ENCODE measurements around the gene CD1C.
"Not testable (repeated sequence)": the region's sequence is repeated elsewhere in the genome, so short reads cannot be mapped to it uniquely, and the experiment has no call there.

The CD1C gene

DNA sequence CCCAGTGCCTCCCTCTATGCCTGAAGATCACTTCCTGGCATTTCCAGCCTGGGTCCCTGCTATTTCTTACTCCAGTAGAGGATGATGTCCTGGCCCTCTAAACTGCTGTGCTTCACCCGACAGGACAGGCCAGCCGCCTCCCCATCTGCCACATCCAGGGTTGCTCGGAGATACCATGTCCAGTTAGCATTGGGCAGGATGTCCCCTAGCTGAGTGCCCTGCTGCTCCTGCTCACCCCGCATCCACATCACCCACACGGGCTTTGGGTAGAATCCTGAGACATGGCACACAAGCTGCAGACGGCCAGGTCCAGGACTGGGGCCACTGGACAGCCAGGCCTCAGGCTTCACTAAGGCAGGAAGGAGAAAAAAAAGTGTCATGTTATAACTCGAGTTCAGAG lies 39.6 kb downstream of the CD1C start:
- no peak for DNase-seq (ENCODE audit: low spot score)

DNA sequence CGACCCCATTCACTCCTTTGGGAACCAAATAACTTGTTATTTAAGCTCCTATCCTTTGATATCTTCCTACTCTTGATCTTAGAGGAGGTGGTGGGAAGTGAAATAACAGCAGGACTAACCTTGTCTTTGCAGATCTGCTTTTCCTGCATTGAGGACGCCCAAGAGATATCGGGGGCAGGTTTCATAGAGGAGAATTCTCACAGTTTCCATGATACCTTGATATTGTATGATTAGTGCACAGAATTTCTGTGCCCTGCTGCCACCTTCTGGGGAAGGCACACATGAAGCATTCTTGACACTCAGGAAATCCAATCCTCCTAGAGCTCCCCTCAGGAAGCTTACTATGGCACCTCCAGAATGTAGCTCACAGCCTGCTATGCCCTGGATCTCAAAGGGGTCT lies 40.0 kb downstream of the CD1C start:
- DNase-seq (ENCODE audit: low spot score), result no peak

DNA sequence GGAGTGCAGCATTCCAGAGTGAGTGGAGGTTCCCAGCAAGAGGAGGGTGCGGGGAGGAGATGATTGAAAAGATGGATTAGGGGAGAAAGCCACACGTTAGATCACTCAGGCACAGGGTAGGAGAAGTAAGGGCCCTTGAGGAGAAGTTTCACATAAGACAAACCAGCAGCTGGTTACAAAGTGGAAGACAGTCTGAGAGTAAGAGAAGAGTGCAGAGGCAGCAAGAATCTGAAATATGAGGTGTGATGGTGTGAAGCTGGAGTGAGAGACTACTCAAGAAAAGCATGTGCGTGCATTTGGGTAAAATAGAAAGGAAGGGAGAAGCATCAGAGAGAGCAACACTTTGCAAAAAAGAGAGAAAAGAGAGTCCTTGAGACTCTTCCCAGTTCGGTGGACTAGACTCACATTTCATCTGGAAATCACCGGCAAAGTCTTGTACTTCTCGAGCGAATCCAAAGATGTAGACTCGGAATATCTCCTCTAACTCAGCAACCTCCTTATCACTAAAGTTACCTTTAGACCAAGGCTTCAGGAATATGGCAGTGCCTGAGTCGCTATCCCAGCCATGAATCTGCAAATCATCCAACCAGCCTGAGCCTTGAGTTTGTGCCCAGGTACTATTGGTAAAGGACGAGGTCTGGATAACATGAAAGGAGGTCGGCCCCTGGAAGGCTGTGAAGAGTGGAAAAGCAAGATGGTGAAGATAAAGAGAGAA lies 40.8 kb downstream of the CD1C start:
- DNase-seq (ENCODE audit: low spot score), result no peak

DNA sequence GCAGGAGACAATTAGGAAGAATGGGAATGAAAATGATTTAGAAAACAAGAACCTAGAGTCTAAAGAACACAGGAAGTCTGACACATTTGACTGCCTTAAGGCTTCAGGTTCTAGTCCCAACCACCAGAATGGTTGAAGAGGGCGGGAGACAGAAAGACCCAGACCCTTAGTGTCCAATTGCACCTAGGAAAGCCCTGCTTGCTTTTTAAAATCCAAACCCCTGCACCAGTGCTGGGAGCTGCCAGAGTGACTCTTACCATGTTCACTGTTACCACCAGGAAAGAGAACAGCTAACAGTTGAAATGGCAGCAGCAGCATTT lies 41.3 kb downstream of the CD1C start:
- no peak for DNase-seq (ENCODE audit: low spot score)

DNA sequence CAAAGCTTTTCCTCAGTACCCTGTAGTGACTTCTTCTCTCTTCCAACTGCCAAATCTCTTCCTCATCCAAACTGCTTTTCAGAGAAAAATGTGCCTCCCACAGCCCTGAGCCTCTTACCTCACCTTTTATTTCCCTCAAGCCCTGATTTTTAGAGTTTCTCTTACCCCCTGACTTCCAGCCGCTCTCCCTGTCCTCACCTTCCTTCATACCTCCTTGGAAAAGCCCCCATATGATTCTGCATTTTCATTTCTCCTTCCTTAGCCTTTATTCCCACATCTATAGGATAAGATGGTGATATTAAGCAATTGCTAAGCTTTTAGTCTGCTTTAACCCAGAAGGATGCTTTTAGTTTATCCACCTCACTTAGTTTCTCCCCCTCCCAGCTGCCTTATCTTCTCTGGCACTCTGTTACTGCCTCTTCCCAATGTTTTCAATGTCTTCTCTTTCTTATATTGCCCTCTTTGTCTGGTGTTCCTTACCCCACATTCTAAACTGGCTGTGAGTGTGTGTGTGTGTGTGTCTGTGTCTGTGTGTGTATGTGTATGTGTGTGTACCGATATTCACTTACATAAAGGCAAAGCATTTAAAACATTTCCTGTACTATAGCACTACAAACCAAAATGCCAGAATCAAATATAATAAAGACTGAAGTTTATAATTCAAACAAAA lies 41.9 kb downstream of the CD1C start, which contains the start of gene CD1B:
Gene CD1B (minus strand): TSS at position 51 of the 670 bp plus-strand sequence. CDS start 108 bp downstream, outside the sequence.
- no peak for DNase-seq (ENCODE audit: low spot score)

DNA sequence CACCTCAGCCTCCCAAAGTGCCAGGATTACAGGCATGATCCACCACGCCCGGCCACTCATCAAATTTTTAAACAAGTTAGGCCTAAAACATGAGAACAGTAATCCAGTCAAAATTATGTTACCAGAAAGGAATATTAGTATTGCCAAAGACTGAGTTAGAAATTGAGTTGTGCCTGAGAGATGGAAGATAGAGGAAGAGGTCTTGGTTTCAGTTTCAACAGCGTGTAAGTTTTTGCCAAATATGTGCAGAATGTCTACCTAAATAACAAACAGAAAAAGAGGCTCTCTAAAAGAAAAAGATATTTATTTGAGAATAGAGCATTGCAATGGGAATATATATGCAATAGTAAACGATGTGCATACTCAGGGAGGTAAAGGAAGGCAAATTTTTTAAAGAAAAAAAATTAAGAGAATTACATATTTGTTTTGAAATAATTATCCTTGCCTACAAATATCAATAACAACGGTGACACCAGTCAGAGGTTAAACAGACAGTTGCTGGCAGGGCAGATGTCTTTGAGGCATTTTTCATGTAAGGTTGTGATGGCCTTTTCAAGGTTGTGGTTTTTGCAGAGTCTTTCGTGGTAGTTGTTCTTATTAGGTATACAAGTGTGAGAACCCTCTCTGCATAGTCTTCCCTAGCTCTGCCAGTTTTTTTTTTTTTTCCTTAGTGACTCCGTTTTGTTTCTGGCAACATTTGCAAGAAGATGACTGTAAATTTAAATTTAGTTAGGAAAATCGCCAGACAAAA lies 43.9 kb downstream of the CD1C start:
- no peak for DNase-seq (ENCODE audit: low spot score)

DNA sequence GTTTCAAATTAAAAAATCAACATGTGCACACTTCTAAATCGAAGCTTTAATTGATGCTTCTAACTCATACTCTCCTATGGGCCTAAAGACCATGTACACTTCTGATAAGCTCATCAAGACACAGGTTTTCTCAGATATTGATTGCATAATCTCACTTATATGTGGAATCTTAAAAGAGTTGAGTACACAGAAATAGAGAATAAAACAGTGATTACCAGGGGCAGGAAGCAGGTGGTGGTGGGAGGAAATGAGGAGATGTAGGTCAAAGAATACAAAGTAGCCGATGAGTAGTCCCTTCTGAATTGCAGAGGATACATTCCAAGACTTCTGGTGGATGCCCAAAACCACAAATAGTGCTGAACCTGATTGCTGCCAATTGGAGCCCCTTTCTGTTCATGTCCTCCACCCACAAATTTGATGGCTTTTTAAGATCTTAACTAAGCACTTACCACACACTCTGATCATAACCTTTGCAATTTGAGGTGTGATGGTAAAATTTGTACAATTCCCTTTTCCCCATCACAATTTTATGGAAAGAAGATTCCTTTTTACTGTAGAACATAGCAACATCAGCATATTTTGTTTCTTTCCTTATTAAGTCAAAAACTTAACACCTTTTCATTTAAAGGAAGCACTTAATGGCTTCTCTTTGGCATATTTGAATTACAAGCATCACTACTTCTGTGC lies 44.9 kb downstream of the CD1C start:
- DNase-seq (ENCODE audit: low spot score), result no peak

DNA sequence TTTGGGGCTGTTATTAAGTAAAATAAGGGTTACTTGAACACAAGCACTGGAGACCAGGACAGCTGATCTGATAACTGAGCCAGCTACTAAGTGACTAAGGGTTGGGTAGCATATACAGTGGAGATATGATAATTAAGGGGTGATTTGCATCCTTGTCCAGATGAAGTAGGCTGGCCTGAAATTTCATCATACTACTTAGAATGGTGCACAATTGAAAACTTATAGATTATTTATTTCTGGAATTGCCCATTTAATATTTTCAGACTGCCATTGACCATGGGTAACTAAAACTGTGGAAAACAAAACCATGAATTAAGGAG lies 45.5 kb downstream of the CD1C start:
- DNase-seq (ENCODE audit: low spot score), result no peak

DNA sequence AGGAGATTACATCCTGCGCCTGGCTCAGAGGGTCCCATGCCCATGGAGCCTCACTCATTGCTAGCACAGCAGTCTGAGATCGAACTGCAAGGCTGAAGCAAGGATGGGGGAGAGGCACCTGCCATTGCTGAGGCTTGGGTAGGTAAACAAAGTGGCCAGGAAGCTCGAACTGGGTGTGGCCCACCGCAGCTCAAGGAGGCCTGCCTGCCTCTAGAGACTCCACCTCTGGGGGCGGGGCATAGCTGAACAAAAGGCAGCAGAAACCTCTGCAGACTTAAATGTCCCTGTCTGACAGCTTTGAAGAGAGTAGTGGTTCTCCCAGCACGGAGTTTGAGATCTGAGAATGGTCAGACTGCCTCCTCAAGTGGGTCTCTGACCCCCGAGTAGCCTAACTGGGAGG lies 46.7 kb downstream of the CD1C start:
- DNase-seq (ENCODE audit: low spot score), result not testable (repeated sequence)
